ENCODE data around the gene TUBB4B.

DNA sequence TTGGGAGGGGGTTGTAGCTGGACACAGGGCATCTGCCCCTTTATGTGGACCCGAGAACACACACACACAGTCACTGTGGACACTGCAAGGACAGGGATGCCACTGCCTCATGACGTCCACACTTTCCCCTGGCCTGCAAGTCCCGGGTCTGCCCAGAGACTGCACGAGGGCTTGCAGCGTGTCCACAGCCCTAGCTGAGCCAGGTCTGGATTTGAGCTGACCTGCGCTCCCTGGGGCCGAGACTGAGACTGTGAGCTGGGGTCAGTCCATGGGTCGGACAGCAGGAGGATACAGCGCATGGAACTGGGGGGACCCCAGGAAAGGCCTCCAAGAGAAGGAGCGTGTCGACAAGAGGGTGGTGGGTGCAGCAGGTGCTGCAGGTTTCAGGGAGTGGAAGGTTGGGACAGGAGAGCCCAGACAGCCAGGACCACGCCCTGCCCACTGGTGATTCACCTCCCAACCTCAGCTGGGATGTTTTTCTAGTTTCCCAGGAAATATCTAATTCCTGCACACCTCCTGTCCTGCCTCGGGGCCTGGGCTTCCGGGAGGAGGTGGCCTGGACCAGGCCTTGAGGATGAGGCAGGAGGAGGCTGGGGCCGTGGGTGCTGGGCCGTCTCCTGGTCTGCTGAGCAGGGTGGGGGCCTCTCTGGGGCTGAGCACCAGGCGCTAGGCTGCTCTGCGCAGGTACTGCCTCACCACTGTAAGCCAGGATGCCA, 14.6 kb upstream of the TUBB4B start:
- TF ChIP-seq POLR2AphosphoS5 (IDR thresholded peaks at IDR 0.05; ENCODE audit: low read depth, low read length), result no peak
- no peak for TF ChIP-seq POLR2A (IDR thresholded peaks at IDR 0.05; ENCODE audit: low read depth, low read length)
- TF ChIP-seq TAF1 (IDR thresholded peaks at IDR 0.05; ENCODE audit: borderline replicate concordance, low read depth, low read length), result no peak
